K562 (cell line): ENCODE data around the gene PIK3C2G. TPM values are rescaled to one million over a fixed set of nuclear protein-coding genes. Genes with fewer than 3 reads are reported as not detected.

Source experiments
- ATAC-seq: fragments of 200-7000 bp; cut with Tn5 transposase; 3 replicates; pipeline ENCODE4 v1.9.1; 2020; ENCODE audit warnings: moderate library complexity
- BruUV-seq: library from RNA; stranded (reverse); fragments of 400-500 nt; replicated peaks from 2 replicates; lab custom pipeline; 2021; lab: Mats Ljungman, UMichigan
- CTCF ChIA-PET: fragments of 300-600 bp; formaldehyde crosslinking; extraction: SDS; loops from one replicate; lab custom pipeline; 2021; ENCODE audit warnings: low intra/inter-chr PET ratio; lab: Yijun Ruan, JAX
- POLR2A ChIA-PET: fragments of 300-600, 350-650 bp; sonication (Branson Sonifier 250); formaldehyde crosslinking; extraction: SDS; loops from one replicate; lab custom pipeline; 2021; ENCODE audit warnings: antibody characterized with exemption, inconsistent platforms; lab: Yijun Ruan, JAX
- DNase-seq, 4 experiments: peaks; one replicate each; pipeline versions ENCODE4 v3.0.0 to v3.0.0-alpha.2; 2011 to 2018; ENCODE audit warnings: low spot score in 3 of 4, mixed read lengths in 3 of 4; ENCODE audit errors: extremely low read depth in 1 of 4
- FAIRE-seq: peaks from 2 replicates; lab custom pipeline; 2011; peaks lifted over from hg19 to GRCh38; lab: Jason Lieb, UNC
- H2AFZ ChIP-seq: 2 replicates; pipeline ENCODE4 v1.6.0; 2011; ENCODE audit warnings: low read depth, low read length, control low read depth, inconsistent platforms
- H3K27ac ChIP-seq: fragments of 200-600 bp; 3 replicates; pipeline ENCODE4 v1.8.0; 2011; ENCODE audit warnings: low read depth, mild to moderate bottlenecking, control low read depth, inconsistent platforms, low read length, moderate library complexity, mixed read lengths; ENCODE audit errors: extremely low read depth
- H3K27me3 ChIP-seq, 2 experiments: fragments of 300-600 bp in 1 of 2; 2 replicates in 1 of 2; 3 replicates in 1 of 2; pipeline versions ENCODE4 v1.6.0 to v1.8.0; 2011; ENCODE audit warnings: inconsistent platforms in 2 of 2, low read length in 2 of 2, mild to moderate bottlenecking in 1 of 2, mixed read lengths in 1 of 2, moderate library complexity in 1 of 2; ENCODE audit not compliant: control insufficient read depth in 2 of 2, insufficient read depth in 2 of 2
- H3K36me3 ChIP-seq: fragments of 300-600 bp; 3 replicates; pipeline ENCODE4 v1.8.0; 2011; ENCODE audit warnings: mild to moderate bottlenecking, low read length, inconsistent platforms; ENCODE audit not compliant: control insufficient read depth, insufficient read depth
- H3K4me1 ChIP-seq, 2 experiments: fragments of 200-600 bp in 1 of 2; replicated peaks in 1 of 2; 2 replicates in 1 of 2; 3 replicates in 1 of 2; pipeline versions ENCODE4 v1.5.1 to v1.8.0; 2011; ENCODE audit warnings: inconsistent platforms in 2 of 2, low read length in 2 of 2, mild to moderate bottlenecking in 1 of 2, mixed read lengths in 1 of 2, moderate library complexity in 1 of 2; ENCODE audit not compliant: control insufficient read depth in 2 of 2, insufficient read depth in 2 of 2
- H3K4me2 ChIP-seq: 2 replicates; pipeline ENCODE4 v1.6.1; 2011; ENCODE audit warnings: low read length, control low read depth, inconsistent platforms, mixed read lengths; ENCODE audit not compliant: insufficient read depth
- H3K4me3 ChIP-seq: fragments of 200-600 bp; sonication (generic), shearing (Covaris generic); 2 replicates; pipeline ENCODE4 v1.5.1; 2016; ENCODE audit warnings: control low read depth, inconsistent platforms
- H3K79me2 ChIP-seq: fragments of 200-600 bp; 3 replicates; pipeline ENCODE4 v1.8.0; 2011; ENCODE audit warnings: low read length, inconsistent platforms; ENCODE audit not compliant: control insufficient read depth, insufficient read depth
- H3K9ac ChIP-seq, 2 experiments: 2 replicates each; pipeline versions ENCODE4 v1.6.0 to v1.6.1; 2011; ENCODE audit warnings: low read depth in 2 of 2, low read length in 2 of 2, control low read depth in 1 of 2, inconsistent platforms in 1 of 2, mild to moderate bottlenecking in 1 of 2, mixed read lengths in 1 of 2; ENCODE audit not compliant: insufficient read depth in 1 of 2
- H3K9me1 ChIP-seq: one replicate; pipeline ENCODE4 v1.6.0; 2011; ENCODE audit warnings: inconsistent platforms, mild to moderate bottlenecking, low read length, moderate library complexity; ENCODE audit not compliant: control insufficient read depth, insufficient read depth
- H3K9me3 ChIP-seq: replicated peaks from 2 replicates; pipeline ENCODE4 v1.5.1; 2011; ENCODE audit warnings: low read depth, low read length, inconsistent platforms; ENCODE audit not compliant: control insufficient read depth, insufficient read depth
- H4K20me1 ChIP-seq: replicated peaks from 2 replicates; pipeline ENCODE4 v1.6.1; 2011; ENCODE audit warnings: low read length, inconsistent platforms, mixed read lengths; ENCODE audit not compliant: control insufficient read depth, insufficient read depth
- ARID1B ChIP-seq: fragments of 450-650 bp; IDR thresholded peaks from 2 replicates; pipeline ENCODE4 v1.6.1; 2016; ENCODE audit warnings: antibody characterized with exemption, mild to moderate bottlenecking, inconsistent platforms
- CBFA2T2 ChIP-seq: fragments of 450-650 bp; conservative IDR thresholded peaks from 2 replicates; pipeline ENCODE4 v1.6.1; 2017; ENCODE audit warnings: mild to moderate bottlenecking
- CBFA2T3 ChIP-seq: fragments of 450-650 bp; IDR thresholded peaks from 2 replicates; pipeline ENCODE4 v1.6.1; 2017
- FOSL1 ChIP-seq: fragments of 200-800 bp; sonication (Bioruptor generic); conservative IDR thresholded peaks from 2 replicates; pipeline ENCODE4 v1.6.1; 2016; ENCODE audit warnings: missing genetic modification characterization, missing compliant biosample characterization
- HEY1 ChIP-seq: fragments of 250-450 bp; sonication (Bioruptor Pico); IDR thresholded peaks from 2 replicates; pipeline ENCODE4 v1.5.0; 2020; ENCODE audit warnings: mild to moderate bottlenecking, moderate library complexity, borderline replicate concordance
- HMBOX1 ChIP-seq: sonication (generic); IDR thresholded peaks from 2 replicates; pipeline ENCODE4 v1.6.1; 2016
- RBM39 ChIP-seq: fragments of 200-400 bp; formaldehyde crosslinking; optimal IDR thresholded peaks from 2 replicates; pipeline ENCODE3; 2018; ENCODE audit warnings: low read depth, low read length
- TAL1 ChIP-seq: fragments of 450-650 bp; IDR thresholded peaks from 2 replicates; pipeline ENCODE4 v1.6.1; 2016; ENCODE audit warnings: mild to moderate bottlenecking
- TCF7L2 ChIP-seq: fragments of 150-350 bp; IDR thresholded peaks from 2 replicates; pipeline ENCODE4 v1.6.1; 2016; ENCODE audit warnings: low read depth, mild to moderate bottlenecking, low read length, moderate library complexity
- TEAD4 ChIP-seq, 2 experiments: sonication (generic) in 1 of 2; formaldehyde crosslinking in 1 of 2; IDR thresholded peaks; 2 replicates each; pipeline versions ENCODE4 v1.6.1 to v1.8.0; 2012 to 2022; ENCODE audit warnings: borderline replicate concordance in 1 of 2, inconsistent platforms in 1 of 2, low read length in 1 of 2, mild to moderate bottlenecking in 1 of 2, missing genetic modification reagents in 1 of 2
- WGBS: fragments of 100-300 bp; shearing (Covaris generic); methylation state at CpG from one replicate; pipeline ENCODE4 v1.1.6; 2016; ENCODE audit warnings: low coverage, mixed read lengths; ENCODE audit not compliant: insufficient coverage; ENCODE audit errors: missing lambda C conversion rate; 5-methylcytosine and 5-hydroxymethylcytosine counted together
- in situ Hi-C: fragments of 300-500 bp; cut with MboI; formaldehyde crosslinking; loops from 4 replicates; pipeline ENCODE4 v1.15.0; 2018; ENCODE audit warnings: inconsistent platforms, mixed read lengths
- intact Hi-C: fragments of 100-400 bp; cut with micrococcal nuclease; formaldehyde crosslinking; loops from 2 replicates; pipeline ENCODE4 v1.14.2; 2022
- polyA plus RNA-seq, 8 experiments: library from polyadenylated mRNA; depleted of rRNA in 4 of 8; stranded (reverse) in 5 of 8; unstranded in 3 of 8; fragments of >200 nt; fragmentation: Nextera tagmentation in 2 of 8; fragmentation: Illumina TruSeq in 1 of 8; extraction: Ambion mirVana in 2 of 8; extraction: Trizol in 1 of 8; gene quantifications; 2 replicates each; pipeline versions ENCODE4 v1.2.1 to v1.2.3, GENCODE V29; 2011 to 2014; ENCODE audit warnings: inconsistent platforms in 1 of 8, missing spikeins in 1 of 8
- total RNA-seq, 7 experiments: library from RNA; depleted of rRNA in 6 of 7; stranded (reverse); fragments of >200 nt in 6 of 7; fragmentation: Illumina TruSeq in 2 of 7; extraction: Trizol in 2 of 7; gene quantifications; 2 replicates each; pipeline versions ENCODE4 v1.2.1 to v1.2.3, GENCODE V29; 2011 to 2021; ENCODE audit warnings: low replicate concordance in 1 of 7

PIK3C2G gene
- total and polyA plus RNA-seq, 9 of the 15 experiments (the other 6 are each of a cell fraction or from before 2014, with no cell fraction given) = not detected

DNA sequence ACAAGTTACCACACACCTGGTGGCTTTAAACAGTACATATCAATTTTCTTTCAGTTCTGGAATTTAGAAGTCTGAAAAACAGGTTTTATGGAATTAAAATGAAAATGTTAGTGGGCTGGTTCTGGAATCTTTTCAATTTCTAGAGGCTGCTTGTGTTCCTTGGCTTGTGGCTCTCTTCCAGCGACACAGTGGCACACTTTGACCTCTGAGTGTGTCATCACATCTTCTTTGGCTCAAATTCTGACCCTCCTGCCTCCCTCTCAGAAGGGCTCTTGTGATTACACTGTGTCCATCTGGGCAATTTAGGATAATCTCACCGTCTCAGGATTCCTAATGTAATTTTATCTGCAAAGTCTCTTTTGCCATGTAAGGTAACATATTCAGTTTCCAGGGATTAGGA, 306.5 kb downstream of the PIK3C2G start:
- intact Hi-C loops = no loop called here
- H3K4me3 ChIP-seq = no peak overlapping the region
- in situ Hi-C loops = no loop called here
- H3K9me3 ChIP-seq = no peaks in the 10 kb centered on the region
- TF ChIP-seq FOSL1 (tag) (no peak), CBFA2T3 (0 out of 2 replicates have a peak, but pooled peaks have one; percentile 23), TAL1 (no peak), HEY1 (CRISPR knock-in tag) (no peak)
- no peaks in the 10 kb centered on the region for H3K79me2 ChIP-seq
- ChIA-PET CTCF (no interaction called here), POLR2A (no interaction called here)
- no peak for DNase-seq
- H2AFZ ChIP-seq = no peak overlapping the region
- no peak for ATAC-seq
- BruUV-seq = no TSS peak
- H3K4me1 ChIP-seq = no peaks in the 10 kb centered on the region
- H3K27ac ChIP-seq = no peak overlapping the region
- no peak overlapping the region for H3K4me2 ChIP-seq
- WGBS = 0% methylated on average over 2 of the region's 2 CpGs
- no peak overlapping the region for H3K9ac ChIP-seq
- H3K27me3 ChIP-seq = no peaks in the 10 kb centered on the region
- FAIRE-seq = no peak
- no peaks in the 10 kb centered on the region for H3K9me1 ChIP-seq
- no peaks in the 10 kb centered on the region for H3K36me3 ChIP-seq
- H4K20me1 ChIP-seq = no peaks in the 10 kb centered on the region

- H3K4me1 ChIP-seq = no peaks in the 10 kb centered on the region
- H3K9me3 ChIP-seq = no peaks in the 10 kb centered on the region
- ATAC-seq = no peak
- peak; percentile 55 for TF ChIP-seq CBFA2T2
- no peak for TF ChIP-seq TCF7L2
- peak; percentile 57 for TF ChIP-seq TEAD4 (IDR thresholded peaks at IDR 0.05; ENCODE audit: low read length)
- no peak for TF ChIP-seq TEAD4 (CRISPR knock-in tag; IDR thresholded peaks at IDR 0.05; ENCODE audit: borderline replicate concordance)
- TF ChIP-seq TAL1 = peak; percentile 17; the same call in 1 of the 2 replicates
- TF ChIP-seq RBM39 = no peak
- TF ChIP-seq CBFA2T3 = peak; percentile 71
- TF ChIP-seq ARID1B = peak; percentile 15; the same call in 1 of the 2 replicates
- 0 out of 2 replicates have a peak, but pooled peaks have one; percentile 25 for TF ChIP-seq HMBOX1
- CTCF ChIA-PET = no interaction called here
- no peaks in the 10 kb centered on the region for H3K36me3 ChIP-seq
- no peak overlapping the region for H3K4me2 ChIP-seq
- no peak overlapping the region for H3K27ac ChIP-seq
- H3K9me1 ChIP-seq = no peaks in the 10 kb centered on the region
- intact Hi-C loops (no loop called here), in situ Hi-C loops (no loop called here)
- H3K27me3 ChIP-seq = no peaks in the 10 kb centered on the region
- H3K79me2 ChIP-seq = no peaks in the 10 kb centered on the region
- BruUV-seq = no TSS peak
- peak in 2 of 4 experiments; percentile 3 to 11 for DNase-seq
- H4K20me1 ChIP-seq = no peaks in the 10 kb centered on the region
- POLR2A ChIA-PET = no interaction called here
- H3K4me3 ChIP-seq = no peak overlapping the region
- 12% methylated on average over 4 of the region's 4 CpGs for WGBS
- no peak for FAIRE-seq
- H3K9ac ChIP-seq = no peak overlapping the region
- no peak overlapping the region for H2AFZ ChIP-seq
Measured at GRCh38 chr12:18570543-18570942, 309.2 kb downstream of the PIK3C2G start.
